Osteocyte (in vitro differentiated cells): Measurements from ENCODE around the gene ZNF595. TPM values are rescaled to one million over a fixed set of nuclear protein-coding genes. Genes with fewer than 3 reads are reported as not detected.
"Not testable (repeated sequence)": the region's sequence is repeated elsewhere in the genome, so short reads cannot be mapped to it uniquely, and the experiment has no call there.

Experiments used
- DNase-seq: peaks from one replicate; pipeline ENCODE4 v3.0.0; 2021; ENCODE audit warnings: mixed read lengths; ENCODE audit not compliant: unreplicated experiment; ENCODE audit errors: extremely low spot score
- H3K27ac Mint-ChIP-seq: one replicate; pipeline ENCODE4 v1.8.0; 2021; ENCODE audit warnings: mild to moderate bottlenecking, mixed read lengths; ENCODE audit not compliant: unreplicated experiment
- H3K27me3 Mint-ChIP-seq: one replicate; pipeline ENCODE4 v1.8.0; 2021; ENCODE audit warnings: mixed read lengths; ENCODE audit not compliant: unreplicated experiment
- H3K36me3 Mint-ChIP-seq: one replicate; pipeline ENCODE4 v1.8.0; 2021; ENCODE audit warnings: mixed read lengths; ENCODE audit not compliant: unreplicated experiment
- H3K4me1 Mint-ChIP-seq: one replicate; pipeline ENCODE4 v1.8.0; 2021; ENCODE audit warnings: mixed read lengths; ENCODE audit not compliant: unreplicated experiment
- H3K4me3 Mint-ChIP-seq: one replicate; pipeline ENCODE4 v1.8.0; 2021; ENCODE audit warnings: mild to moderate bottlenecking, moderate library complexity, mixed read lengths; ENCODE audit not compliant: unreplicated experiment
- H3K9me3 Mint-ChIP-seq: one replicate; pipeline ENCODE4 v1.8.0; 2021; ENCODE audit warnings: mixed read lengths; ENCODE audit not compliant: unreplicated experiment
- total RNA-seq: library from RNA; stranded (reverse); gene quantifications from 2 replicates; pipeline ENCODE4 v1.2.1, GENCODE V29; 2021
- TF ChIP-seq, protein P1 (sequence below): fragments of 200-600 bp; sonication (generic); IDR thresholded peaks from 2 replicates; pipeline ENCODE4 v1.5.0; 2021; ENCODE audit warnings: antibody characterized with exemption, mild to moderate bottlenecking, moderate library complexity

The ZNF595 gene
- total RNA-seq, 1 donor from 2014 or later: 5.0 TPM

DNA sequence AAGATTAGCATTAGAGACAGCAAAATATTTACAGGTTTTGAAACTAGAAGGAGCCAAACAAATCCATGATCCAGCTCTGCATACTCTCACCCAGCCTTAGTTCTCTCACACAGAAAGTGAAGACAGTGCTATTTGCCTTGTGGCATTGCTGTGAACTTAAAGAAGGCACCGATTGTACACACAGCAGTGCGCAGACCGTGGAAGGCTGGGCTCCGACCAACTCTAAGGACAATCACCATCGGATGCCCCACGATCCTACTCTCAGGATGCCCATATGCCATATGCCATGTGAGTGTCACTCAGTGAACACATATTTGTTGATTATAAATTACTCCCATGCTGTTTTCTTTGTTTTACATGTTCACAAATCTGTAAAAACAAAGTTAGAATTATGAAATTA is 19.8 kb upstream of the ZNF595 start:
- not testable (repeated sequence) for H3K36me3 Mint-ChIP-seq, H3K4me1 Mint-ChIP-seq, H3K4me3 Mint-ChIP-seq, H3K9me3 Mint-ChIP-seq, DNase-seq, H3K27ac Mint-ChIP-seq, H3K27me3 Mint-ChIP-seq

DNA sequence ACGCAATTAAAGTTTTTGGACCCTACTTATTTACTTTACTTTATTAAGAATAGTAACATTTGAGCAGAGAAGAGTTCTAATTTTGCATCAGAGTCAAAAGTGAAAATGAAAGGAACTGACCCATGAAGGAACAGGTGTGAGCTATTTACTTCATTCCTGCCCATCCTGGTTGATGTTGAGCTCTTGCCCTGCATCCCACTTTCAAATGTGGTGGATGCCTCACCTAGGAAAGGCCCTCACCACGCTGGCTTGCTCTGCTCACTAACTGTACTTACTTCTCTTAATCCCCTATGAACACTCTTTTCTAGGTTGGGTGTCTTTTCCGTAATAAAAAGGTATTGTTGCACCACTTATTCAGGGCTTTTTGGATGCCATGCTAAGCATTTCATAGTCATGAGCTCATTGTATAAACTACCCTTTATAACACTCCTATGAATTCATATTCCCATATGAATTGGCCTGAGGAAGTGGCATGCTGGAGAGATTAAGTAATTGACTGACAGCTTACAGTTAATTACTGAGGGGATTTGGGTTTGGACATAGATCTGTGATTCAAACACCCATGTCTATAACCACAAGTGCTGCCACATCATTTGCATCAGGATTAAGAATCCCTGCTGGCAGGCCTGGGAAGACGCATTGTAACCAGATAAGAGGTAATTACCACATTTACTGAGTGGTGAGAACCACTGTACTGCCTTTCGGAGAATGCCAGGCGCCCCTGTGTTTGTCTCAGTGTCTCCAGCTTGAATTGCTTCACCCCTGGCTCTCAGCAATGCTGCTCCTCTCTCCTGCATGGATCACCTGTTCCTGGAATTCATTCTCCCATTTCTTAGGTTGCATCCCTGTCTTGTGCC is 16.3 kb upstream of the ZNF595 start:
- not testable (repeated sequence) for H3K36me3 Mint-ChIP-seq, H3K4me3 Mint-ChIP-seq, H3K27me3 Mint-ChIP-seq, H3K27ac Mint-ChIP-seq, H3K9me3 Mint-ChIP-seq, H3K4me1 Mint-ChIP-seq, DNase-seq

DNA sequence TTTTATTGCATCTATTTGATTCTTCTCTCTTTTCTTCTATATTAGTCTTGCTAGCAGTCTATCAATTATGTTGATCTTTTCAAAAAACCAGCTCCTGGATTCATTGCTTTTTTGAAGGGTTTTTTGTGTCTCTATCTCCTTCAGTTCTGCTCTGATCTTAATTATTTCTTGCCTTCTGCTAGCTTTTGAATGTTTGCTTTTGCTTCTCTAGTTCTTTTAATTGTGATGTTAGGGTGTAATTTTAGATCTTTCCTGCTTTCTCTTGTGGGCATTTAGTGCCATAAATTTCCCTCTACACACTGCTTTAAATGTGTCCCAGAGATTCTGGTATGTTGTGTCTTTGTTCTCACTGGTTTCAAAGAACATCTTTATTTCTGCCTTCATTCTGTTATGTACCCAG is 14.9 kb upstream of the ZNF595 start:
- H3K27ac Mint-ChIP-seq, DNase-seq, H3K4me3 Mint-ChIP-seq, H3K36me3 Mint-ChIP-seq, H3K9me3 Mint-ChIP-seq, H3K27me3 Mint-ChIP-seq, H3K4me1 Mint-ChIP-seq: not testable (repeated sequence)

DNA sequence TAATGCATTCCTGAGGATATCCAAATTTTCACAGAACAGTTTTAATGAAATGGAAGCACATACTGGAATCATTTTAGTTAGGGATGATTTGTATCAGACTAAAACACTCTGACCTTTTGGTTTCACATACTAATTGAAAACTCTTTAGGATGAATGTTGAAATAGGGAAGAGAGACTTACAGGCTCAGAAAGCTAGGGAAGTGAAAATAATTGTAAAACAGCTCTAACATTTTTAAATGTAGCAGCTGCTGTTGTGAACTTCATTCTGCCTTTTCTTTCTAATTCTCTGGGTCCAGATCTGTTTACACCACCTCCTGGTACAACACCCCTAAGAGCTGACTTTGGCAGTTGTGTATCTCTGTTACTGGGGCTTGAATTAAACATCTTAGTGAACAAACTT is 9.7 kb upstream of the ZNF595 start:
- not testable (repeated sequence) for H3K27ac Mint-ChIP-seq, DNase-seq, H3K27me3 Mint-ChIP-seq, H3K4me3 Mint-ChIP-seq, H3K4me1 Mint-ChIP-seq, H3K9me3 Mint-ChIP-seq, H3K36me3 Mint-ChIP-seq

DNA sequence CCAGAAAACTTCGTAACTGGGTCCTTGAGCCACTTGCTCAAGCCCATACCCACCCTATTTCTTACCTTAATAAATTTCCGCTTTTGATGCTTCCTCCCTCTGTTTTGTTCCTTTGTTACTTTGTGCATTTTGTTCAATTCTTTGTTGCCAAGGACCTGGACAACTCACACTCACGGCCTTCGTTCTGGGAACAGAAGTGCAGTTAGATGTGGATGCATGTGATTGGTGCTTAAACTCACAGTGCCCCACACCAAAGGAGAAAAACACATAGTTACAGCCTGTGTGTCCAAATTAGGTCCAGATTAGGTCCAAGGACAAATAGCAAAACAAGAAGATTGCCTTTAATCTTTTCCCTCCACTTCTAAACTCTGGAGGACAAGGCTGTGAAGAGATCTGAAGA is 1.9 kb upstream of the ZNF595 start:
- H3K9me3 Mint-ChIP-seq, H3K4me1 Mint-ChIP-seq, H3K36me3 Mint-ChIP-seq: not testable (repeated sequence)

DNA sequence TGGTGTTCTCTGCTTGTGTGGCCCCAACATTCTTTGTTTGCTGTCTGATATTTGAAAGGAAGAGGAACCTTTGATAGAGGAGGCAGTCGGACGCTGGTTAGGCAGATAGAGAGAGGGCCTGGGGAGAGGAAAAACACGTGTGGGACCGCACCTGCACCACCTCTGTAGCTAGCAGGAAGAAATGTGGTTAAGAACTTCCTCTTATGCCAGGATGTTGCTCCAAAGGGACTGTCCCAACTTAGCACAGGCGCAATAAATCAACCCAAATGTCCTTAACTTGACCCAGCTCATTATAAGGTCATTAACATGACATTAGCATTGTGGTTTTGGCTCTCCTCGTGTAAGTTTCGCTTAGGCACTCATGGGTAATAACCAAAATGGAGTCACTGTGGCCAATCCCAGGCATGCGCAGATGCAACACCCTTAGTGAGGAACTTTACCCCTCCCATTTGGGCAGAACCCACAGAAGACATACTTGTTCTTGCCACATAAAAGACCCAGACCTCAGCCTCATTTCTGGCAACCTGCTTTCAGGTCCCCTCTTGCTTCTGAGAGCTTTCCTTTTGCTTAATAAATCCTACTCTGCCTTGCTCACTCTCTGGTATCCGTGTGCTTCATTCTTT is 1.4 kb upstream of the ZNF595 start:
- DNase-seq, H3K4me3 Mint-ChIP-seq, H3K36me3 Mint-ChIP-seq, H3K27ac Mint-ChIP-seq, H3K9me3 Mint-ChIP-seq, H3K27me3 Mint-ChIP-seq, H3K4me1 Mint-ChIP-seq: not testable (repeated sequence)

More for the DNA sequence above, 1.9 kb upstream of the ZNF595 start:
- H3K27ac Mint-ChIP-seq, DNase-seq, H3K4me3 Mint-ChIP-seq, H3K27me3 Mint-ChIP-seq: not testable (repeated sequence)

DNA sequence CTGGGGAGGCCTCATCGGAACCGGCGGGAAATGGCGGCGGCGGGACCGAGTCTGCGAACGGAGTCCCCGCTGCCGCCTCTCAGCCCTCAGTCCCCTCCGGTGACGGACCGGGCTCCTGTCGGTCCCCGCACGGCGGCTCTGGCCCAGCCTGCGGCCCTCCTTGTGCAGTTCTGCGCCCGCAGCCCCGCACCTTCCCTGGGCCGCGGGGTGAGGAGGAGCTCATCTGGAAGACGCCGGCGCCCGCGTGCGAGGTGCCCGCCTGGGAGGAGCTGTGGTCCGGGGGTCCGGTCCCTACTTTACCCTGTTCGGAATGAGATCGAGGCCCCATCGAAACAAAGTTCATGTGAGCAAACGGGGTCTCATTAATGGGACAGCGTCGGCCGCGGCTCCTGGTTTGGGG is 400 bp downstream of the ZNF595 start:
- not testable (repeated sequence) for H3K27ac Mint-ChIP-seq, H3K9me3 Mint-ChIP-seq, H3K36me3 Mint-ChIP-seq, H3K4me1 Mint-ChIP-seq, H3K4me3 Mint-ChIP-seq, DNase-seq, H3K27me3 Mint-ChIP-seq

DNA sequence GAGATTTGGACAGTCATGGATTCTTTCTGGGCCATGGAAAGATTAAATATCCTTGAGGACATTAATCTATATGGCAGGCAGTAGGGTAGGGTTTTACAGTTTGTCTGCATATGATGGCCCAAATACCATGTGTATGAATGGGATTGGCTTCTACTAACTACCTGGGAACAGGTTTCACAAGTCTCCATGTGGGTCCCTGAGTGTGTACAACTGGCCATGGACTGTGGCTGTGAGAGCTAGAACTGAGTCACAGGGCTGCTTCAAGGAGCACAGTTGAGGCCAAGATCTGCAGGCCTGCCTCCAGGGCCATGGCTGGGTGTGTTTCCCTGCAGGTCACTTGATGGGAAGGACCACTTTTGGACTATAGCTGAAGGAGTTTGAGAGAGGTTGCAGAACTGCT is 11.6 kb downstream of the ZNF595 start:
- Mint-ChIP-seq H3K36me3 (peaks cover 11% of the 10 kb centered on the region), H3K9me3 (peaks cover 15% of the 10 kb centered on the region)
- DNase-seq, H3K27ac Mint-ChIP-seq, H3K4me3 Mint-ChIP-seq, H3K4me1 Mint-ChIP-seq, H3K27me3 Mint-ChIP-seq: not testable (repeated sequence)

DNA sequence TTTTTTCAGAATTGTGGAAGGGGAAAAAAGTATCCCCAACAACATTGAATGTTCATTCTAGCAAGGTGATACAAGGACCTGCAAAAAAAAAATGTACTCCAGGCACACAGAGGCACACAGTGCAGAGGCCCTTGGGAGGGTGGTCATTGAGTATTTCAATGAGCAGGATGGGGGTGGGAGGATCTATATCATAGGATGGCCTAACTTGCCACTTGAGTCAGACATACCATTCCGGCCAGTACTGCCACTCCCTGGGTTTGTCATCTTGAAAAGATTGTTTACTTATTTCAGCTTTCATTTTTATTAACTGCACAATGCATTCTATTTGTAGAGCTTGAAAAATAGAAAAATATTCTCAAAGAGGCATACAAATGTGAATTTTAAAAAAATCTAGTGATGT is 18.7 kb downstream of the ZNF595 start:
- no peaks in the 10 kb centered on the region for H3K27me3 Mint-ChIP-seq
- DNase-seq: no peak
- H3K4me3 Mint-ChIP-seq: no peak overlapping the region
- TF ChIP-seq, protein P1, sequence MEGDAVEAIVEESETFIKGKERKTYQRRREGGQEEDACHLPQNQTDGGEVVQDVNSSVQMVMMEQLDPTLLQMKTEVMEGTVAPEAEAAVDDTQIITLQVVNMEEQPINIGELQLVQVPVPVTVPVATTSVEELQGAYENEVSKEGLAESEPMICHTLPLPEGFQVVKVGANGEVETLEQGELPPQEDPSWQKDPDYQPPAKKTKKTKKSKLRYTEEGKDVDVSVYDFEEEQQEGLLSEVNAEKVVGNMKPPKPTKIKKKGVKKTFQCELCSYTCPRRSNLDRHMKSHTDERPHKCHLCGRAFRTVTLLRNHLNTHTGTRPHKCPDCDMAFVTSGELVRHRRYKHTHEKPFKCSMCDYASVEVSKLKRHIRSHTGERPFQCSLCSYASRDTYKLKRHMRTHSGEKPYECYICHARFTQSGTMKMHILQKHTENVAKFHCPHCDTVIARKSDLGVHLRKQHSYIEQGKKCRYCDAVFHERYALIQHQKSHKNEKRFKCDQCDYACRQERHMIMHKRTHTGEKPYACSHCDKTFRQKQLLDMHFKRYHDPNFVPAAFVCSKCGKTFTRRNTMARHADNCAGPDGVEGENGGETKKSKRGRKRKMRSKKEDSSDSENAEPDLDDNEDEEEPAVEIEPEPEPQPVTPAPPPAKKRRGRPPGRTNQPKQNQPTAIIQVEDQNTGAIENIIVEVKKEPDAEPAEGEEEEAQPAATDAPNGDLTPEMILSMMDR: no peak
- H3K4me1 Mint-ChIP-seq: no peaks in the 10 kb centered on the region
- H3K27ac Mint-ChIP-seq: no peak overlapping the region
- peaks cover 67% of the 10 kb centered on the region for H3K9me3 Mint-ChIP-seq
- H3K36me3 Mint-ChIP-seq: peaks cover 59% of the 10 kb centered on the region
